Measurements from ENCODE around the gene ADAM12.

The ADAM12 gene

DNA sequence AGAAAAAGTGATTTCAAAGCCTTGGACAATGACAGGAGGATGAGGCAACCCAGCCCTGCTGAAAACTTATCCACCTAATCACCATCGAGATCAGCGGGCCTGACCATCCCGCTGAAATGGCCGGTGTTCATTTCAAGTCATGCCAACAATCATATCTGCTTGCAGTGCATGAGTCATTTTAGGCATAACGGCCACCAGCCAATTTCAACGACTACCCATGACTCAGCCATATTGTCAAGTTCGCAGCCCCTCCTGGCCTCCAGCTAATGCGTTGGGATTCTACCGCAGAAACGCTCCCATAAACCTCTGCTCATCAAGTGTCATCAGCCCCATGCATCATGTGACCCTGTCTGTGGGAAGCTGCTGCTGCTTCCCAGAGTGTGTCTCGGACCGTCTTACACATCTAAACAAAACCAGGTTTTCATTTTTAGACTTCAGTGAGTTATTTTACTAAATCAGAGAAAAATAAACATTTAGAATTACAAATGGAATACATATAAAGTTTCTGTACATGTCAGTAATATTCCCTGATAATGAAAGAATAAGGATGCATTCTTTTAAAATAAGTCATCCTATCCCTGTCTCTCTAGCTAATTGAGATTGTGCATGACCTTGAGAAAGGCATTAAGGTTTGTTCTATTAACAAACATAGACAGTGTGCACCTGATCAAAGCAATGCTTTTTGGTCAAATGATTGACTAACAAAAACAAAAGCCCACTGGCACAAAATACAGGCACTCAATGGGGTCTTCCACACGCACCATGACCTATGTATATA, 188.9 kb downstream of the ADAM12 start:
- no peak overlapping the region for H3K4me3 ChIP-seq (ENCODE audit: low read depth, low read length)
- TF ChIP-seq, protein P1, sequence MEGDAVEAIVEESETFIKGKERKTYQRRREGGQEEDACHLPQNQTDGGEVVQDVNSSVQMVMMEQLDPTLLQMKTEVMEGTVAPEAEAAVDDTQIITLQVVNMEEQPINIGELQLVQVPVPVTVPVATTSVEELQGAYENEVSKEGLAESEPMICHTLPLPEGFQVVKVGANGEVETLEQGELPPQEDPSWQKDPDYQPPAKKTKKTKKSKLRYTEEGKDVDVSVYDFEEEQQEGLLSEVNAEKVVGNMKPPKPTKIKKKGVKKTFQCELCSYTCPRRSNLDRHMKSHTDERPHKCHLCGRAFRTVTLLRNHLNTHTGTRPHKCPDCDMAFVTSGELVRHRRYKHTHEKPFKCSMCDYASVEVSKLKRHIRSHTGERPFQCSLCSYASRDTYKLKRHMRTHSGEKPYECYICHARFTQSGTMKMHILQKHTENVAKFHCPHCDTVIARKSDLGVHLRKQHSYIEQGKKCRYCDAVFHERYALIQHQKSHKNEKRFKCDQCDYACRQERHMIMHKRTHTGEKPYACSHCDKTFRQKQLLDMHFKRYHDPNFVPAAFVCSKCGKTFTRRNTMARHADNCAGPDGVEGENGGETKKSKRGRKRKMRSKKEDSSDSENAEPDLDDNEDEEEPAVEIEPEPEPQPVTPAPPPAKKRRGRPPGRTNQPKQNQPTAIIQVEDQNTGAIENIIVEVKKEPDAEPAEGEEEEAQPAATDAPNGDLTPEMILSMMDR (IDR thresholded peaks at IDR 0.05; ENCODE audit: low read depth, low read length, missing control alignments), result no peak
- in situ Hi-C loops (cut with HindIII; ENCODE audit: low sequenced_read_pairs), result no loop called here
- peak; percentile 96 for DNase-seq (ENCODE audit: low read depth)

- H3K4me3 ChIP-seq (ENCODE audit: low read depth, low read length), result no peak overlapping the region
- TF ChIP-seq, protein P1 (IDR thresholded peaks at IDR 0.05; ENCODE audit: low read depth, low read length, missing control alignments), result no peak
- in situ Hi-C loops (cut with HindIII; ENCODE audit: low sequenced_read_pairs), result no loop called here
Observed at GRCh38 chr10:126198681-126199080, 189.6 kb downstream of the ADAM12 start.

GRCh38 chr10:126197036-126197543, 191.2 kb downstream of the ADAM12 start:
- in situ Hi-C loops (cut with HindIII; ENCODE audit: low sequenced_read_pairs), result no loop called here
- no peak overlapping the region for H3K4me3 ChIP-seq (ENCODE audit: low read depth, low read length)
- TF ChIP-seq, protein P1 (IDR thresholded peaks at IDR 0.05; ENCODE audit: low read depth, low read length, missing control alignments), result no peak
- no peak for DNase-seq (ENCODE audit: low read depth)

More at GRCh38 chr10:126198681-126199080, 189.6 kb downstream of the ADAM12 start:
- DNase-seq (ENCODE audit: low read depth), result no peak

GRCh38 chr10:126196281-126196680, 192.0 kb downstream of the ADAM12 start:
- no peak for DNase-seq (ENCODE audit: low read depth)
- no peak overlapping the region for H3K4me3 ChIP-seq (ENCODE audit: low read depth, low read length)
- TF ChIP-seq, protein P1 (IDR thresholded peaks at IDR 0.05; ENCODE audit: low read depth, low read length, missing control alignments), result no peak
- in situ Hi-C loops (cut with HindIII; ENCODE audit: low sequenced_read_pairs), result no loop called here

DNA sequence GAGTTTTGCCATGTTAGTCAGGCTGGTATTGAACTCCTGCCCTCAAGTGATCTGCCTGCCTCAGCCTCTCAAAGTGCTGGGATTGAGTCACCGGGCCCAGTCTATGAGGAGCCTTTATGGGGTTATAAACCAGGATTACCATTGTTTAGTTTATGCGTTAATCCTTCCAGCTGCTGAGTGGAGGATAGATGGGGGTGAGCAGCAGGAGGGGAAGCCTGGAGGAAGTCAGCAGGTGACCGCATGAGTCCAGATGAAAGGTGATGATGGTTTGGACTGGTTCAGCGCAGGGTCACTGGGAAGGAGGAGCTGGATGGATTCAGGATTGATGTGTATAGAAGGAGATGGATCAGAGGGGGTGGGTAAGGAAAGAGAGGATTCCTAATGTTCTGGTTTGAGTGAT, 197.1 kb downstream of the ADAM12 start:
- DNase-seq (ENCODE audit: low read depth), result no peak
- TF ChIP-seq, protein P1 (IDR thresholded peaks at IDR 0.05; ENCODE audit: low read depth, low read length, missing control alignments), result no peak
- no peak overlapping the region for H3K4me3 ChIP-seq (ENCODE audit: low read depth, low read length)
- in situ Hi-C loops (cut with HindIII; ENCODE audit: low sequenced_read_pairs), result no loop called here

DNA sequence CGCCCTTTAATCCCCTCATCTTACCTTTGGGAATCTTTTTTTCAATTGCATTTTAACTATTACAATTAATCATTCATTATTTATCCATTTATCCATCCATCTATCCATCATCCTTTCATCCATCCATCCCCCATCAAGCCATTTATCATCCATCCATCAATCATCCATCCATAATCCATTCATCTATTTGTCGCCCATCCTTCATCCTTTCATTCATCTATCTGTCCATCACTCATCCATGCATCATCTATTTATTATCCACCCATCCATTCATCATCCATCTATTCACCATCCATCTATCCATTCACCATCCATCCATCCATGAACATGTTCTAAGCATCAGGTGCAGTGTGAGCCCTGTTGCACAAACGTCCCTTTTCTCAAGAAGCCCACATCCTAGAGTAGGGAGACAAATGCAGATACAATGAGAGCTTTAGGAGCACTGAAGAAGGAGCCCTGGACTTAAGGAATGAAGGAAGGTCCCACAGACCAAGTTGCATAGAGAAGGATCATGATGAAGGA, 199.5 kb downstream of the ADAM12 start:
- no peak overlapping the region for H3K4me3 ChIP-seq (ENCODE audit: low read depth, low read length)
- in situ Hi-C loops (cut with HindIII; ENCODE audit: low sequenced_read_pairs), result no loop called here
- no peak for DNase-seq (ENCODE audit: low read depth)
- TF ChIP-seq, protein P1 (IDR thresholded peaks at IDR 0.05; ENCODE audit: low read depth, low read length, missing control alignments), result no peak
